Keratinocyte (primary cell): Measurements from ENCODE around the gene ITGAX. TPM values are rescaled to one million over a fixed set of nuclear protein-coding genes. Genes with fewer than 3 reads are reported as not detected.

Experiments
- DNase-seq: peaks from one replicate; pipeline ENCODE4 v3.0.0-alpha.2; 2011; ENCODE audit warnings: low read depth, missing footprints, low spot score
- FAIRE-seq: peaks from 2 replicates; lab custom pipeline; 2011; peaks lifted over from hg19 to GRCh38; lab: Jason Lieb, UNC
- H2AFZ ChIP-seq: 2 replicates; pipeline ENCODE4 v1.6.0; 2012; ENCODE audit warnings: low read length, control low read depth, inconsistent platforms; ENCODE audit not compliant: control insufficient read depth
- H3K27ac ChIP-seq: 2 replicates; pipeline ENCODE4 v1.5.1; 2011; ENCODE audit warnings: low read length; ENCODE audit not compliant: control insufficient read depth, insufficient read depth
- H3K27me3 ChIP-seq: 3 replicates; pipeline ENCODE4 v1.6.0; 2011; ENCODE audit warnings: low read length; ENCODE audit not compliant: control insufficient read depth, insufficient read depth; ENCODE audit errors: extremely low read depth
- H3K36me3 ChIP-seq, 2 experiments: 2 replicates in 1 of 2; 3 replicates in 1 of 2; pipeline ENCODE4 v1.5.1; 2011; ENCODE audit warnings: low read length in 2 of 2, mild to moderate bottlenecking in 1 of 2; ENCODE audit not compliant: control insufficient read depth in 2 of 2, insufficient read depth in 2 of 2; ENCODE audit errors: extremely low read depth in 1 of 2
- H3K4me1 ChIP-seq: 3 replicates; pipeline ENCODE4 v1.5.1; 2011; ENCODE audit warnings: low read length; ENCODE audit not compliant: control insufficient read depth, insufficient read depth; ENCODE audit errors: extremely low read depth
- H3K4me2 ChIP-seq: 3 replicates; pipeline ENCODE4 v1.6.0; 2011; ENCODE audit warnings: low read depth, low read length; ENCODE audit not compliant: control insufficient read depth, insufficient read depth; ENCODE audit errors: extremely low read depth
- H3K4me3 ChIP-seq, 3 experiments: fragments of 200-600 bp in 1 of 3; sonication (generic) in 1 of 3; 2 replicates in 2 of 3; 3 replicates in 1 of 3; pipeline ENCODE4 v1.5.1; 2011 to 2016; ENCODE audit warnings: low read length in 3 of 3, mild to moderate bottlenecking in 3 of 3, control low read depth in 2 of 3, inconsistent platforms in 1 of 3, low read depth in 1 of 3, mixed read lengths in 1 of 3, mixed run types in 1 of 3, moderate library complexity in 1 of 3; ENCODE audit not compliant: control insufficient read depth in 2 of 3, insufficient read depth in 2 of 3; ENCODE audit errors: extremely low read depth in 1 of 3
- H3K79me2 ChIP-seq: 2 replicates; pipeline ENCODE4 v1.6.0; 2012; ENCODE audit warnings: low read length; ENCODE audit not compliant: control insufficient read depth, insufficient read depth
- H3K9ac ChIP-seq: 3 replicates; pipeline ENCODE4 v1.6.0; 2011; ENCODE audit warnings: low read length; ENCODE audit not compliant: control insufficient read depth, insufficient read depth; ENCODE audit errors: extremely low read depth
- H3K9me1 ChIP-seq: 3 replicates; pipeline ENCODE4 v1.6.0; 2011; ENCODE audit warnings: low read length; ENCODE audit not compliant: control insufficient read depth, insufficient read depth; ENCODE audit errors: extremely low read depth
- H3K9me3 ChIP-seq: 2 replicates; pipeline ENCODE4 v1.5.1; 2012; ENCODE audit warnings: low read depth, low read length; ENCODE audit not compliant: control insufficient read depth
- H4K20me1 ChIP-seq: 3 replicates; pipeline ENCODE4 v1.6.0; 2011; ENCODE audit warnings: low read length; ENCODE audit not compliant: control insufficient read depth, insufficient read depth; ENCODE audit errors: extremely low read depth
- EZH2 ChIP-seq: IDR thresholded peaks from one replicate; pipeline ENCODE4 v1.6.1; 2012; ENCODE audit warnings: inconsistent platforms, mild to moderate bottlenecking, low read length, moderate library complexity
- dilution Hi-C: fragments of 300-500 bp; cut with MboI; formaldehyde crosslinking; loops from one replicate; pipeline ENCODE4 v1.7.0; 2020; ENCODE audit warnings: low sequenced_read_pairs; ENCODE audit not compliant: extremely low pct_ligation_motif_present
- polyA plus RNA-seq, 5 experiments: library from polyadenylated mRNA; depleted of rRNA in 3 of 5; stranded (reverse) in 3 of 5; stranded (forward) in 1 of 5; unstranded in 1 of 5; fragments of >200 nt; gene quantifications; 1 replicate in 1 of 5; 2 replicates in 3 of 5; 3 replicates in 1 of 5; pipeline versions ENCODE4 v1.2.1 to v1.2.3, GENCODE V29; 2011 to 2012; ENCODE audit warnings: missing spikeins in 2 of 5, low read depth in 1 of 5, low replicate concordance in 1 of 5
- TF ChIP-seq, protein P1 (sequence below), 3 experiments: IDR thresholded peaks in 1 of 3; conservative IDR thresholded peaks in 1 of 3; optimal IDR thresholded peaks in 1 of 3; 2 replicates in 2 of 3; 3 replicates in 1 of 3; pipeline versions ENCODE3 to v1.5.1; 2011; ENCODE audit warnings: low read length in 3 of 3, mild to moderate bottlenecking in 3 of 3, moderate library complexity in 2 of 3, control low read depth in 1 of 3, inconsistent platforms in 1 of 3; ENCODE audit not compliant: insufficient read depth in 2 of 3; ENCODE audit errors: extremely low read depth in 1 of 3

ITGAX gene
- polyA plus RNA-seq, 1 donor (not counting 4 experiments of a cell fraction or from before 2014, with no cell fraction given) = 0.04 TPM

- Histone ChIP-seq H3K4me1 (no peaks in the 10 kb centered on the region), H3K79me2 (no peaks in the 10 kb centered on the region), H3K9ac (no peak overlapping the region), H3K27ac (no peak overlapping the region), H3K9me3 (no peaks in the 10 kb centered on the region), H3K4me2 (no peak overlapping the region), H4K20me1 (no peaks in the 10 kb centered on the region), H3K36me3 (no peaks in the 10 kb centered on the region), H3K4me3 (no peak overlapping the region), H2AFZ (no peak overlapping the region), H3K27me3 (peaks cover 2% of the 10 kb centered on the region), H3K9me1 (no peaks in the 10 kb centered on the region)
- DNase-seq = no peak
- FAIRE-seq = no peak
- dilution Hi-C loops = no loop called here
- TF ChIP-seq EZH2 = no peak
- TF ChIP-seq, protein P1, sequence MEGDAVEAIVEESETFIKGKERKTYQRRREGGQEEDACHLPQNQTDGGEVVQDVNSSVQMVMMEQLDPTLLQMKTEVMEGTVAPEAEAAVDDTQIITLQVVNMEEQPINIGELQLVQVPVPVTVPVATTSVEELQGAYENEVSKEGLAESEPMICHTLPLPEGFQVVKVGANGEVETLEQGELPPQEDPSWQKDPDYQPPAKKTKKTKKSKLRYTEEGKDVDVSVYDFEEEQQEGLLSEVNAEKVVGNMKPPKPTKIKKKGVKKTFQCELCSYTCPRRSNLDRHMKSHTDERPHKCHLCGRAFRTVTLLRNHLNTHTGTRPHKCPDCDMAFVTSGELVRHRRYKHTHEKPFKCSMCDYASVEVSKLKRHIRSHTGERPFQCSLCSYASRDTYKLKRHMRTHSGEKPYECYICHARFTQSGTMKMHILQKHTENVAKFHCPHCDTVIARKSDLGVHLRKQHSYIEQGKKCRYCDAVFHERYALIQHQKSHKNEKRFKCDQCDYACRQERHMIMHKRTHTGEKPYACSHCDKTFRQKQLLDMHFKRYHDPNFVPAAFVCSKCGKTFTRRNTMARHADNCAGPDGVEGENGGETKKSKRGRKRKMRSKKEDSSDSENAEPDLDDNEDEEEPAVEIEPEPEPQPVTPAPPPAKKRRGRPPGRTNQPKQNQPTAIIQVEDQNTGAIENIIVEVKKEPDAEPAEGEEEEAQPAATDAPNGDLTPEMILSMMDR (optimal IDR thresholded peaks at IDR 0.05 in 1 of 3, IDR thresholded peaks at IDR 0.05 in 1 of 3, conservative IDR thresholded peaks at IDR 0.05 in 1 of 3; ENCODE audit: extremely low read depth in 1 of 3, insufficient read depth in 2 of 3, low read length in 3 of 3) = no peak
Observed at GRCh38 chr16:31371008-31371407, 16.0 kb downstream of the ITGAX start.

GRCh38 chr16:31371619-31372484 is 16.9 kb downstream of the ITGAX start:
- Histone ChIP-seq H3K9ac (no peak overlapping the region), H3K79me2 (no peaks in the 10 kb centered on the region), H2AFZ (no peak overlapping the region), H3K9me3 (no peaks in the 10 kb centered on the region), H3K36me3 (no peaks in the 10 kb centered on the region), H3K27ac (no peak overlapping the region), H3K9me1 (no peaks in the 10 kb centered on the region), H3K27me3 (peaks cover 2% of the 10 kb centered on the region), H3K4me3 (no peak overlapping the region), H3K4me2 (no peak overlapping the region), H3K4me1 (no peaks in the 10 kb centered on the region), H4K20me1 (no peaks in the 10 kb centered on the region)
- no peak for TF ChIP-seq EZH2
- TF ChIP-seq, protein P1 (optimal IDR thresholded peaks at IDR 0.05 in 1 of 3, IDR thresholded peaks at IDR 0.05 in 1 of 3, conservative IDR thresholded peaks at IDR 0.05 in 1 of 3; ENCODE audit: extremely low read depth in 1 of 3, insufficient read depth in 2 of 3, low read length in 3 of 3) = no peak
- DNase-seq (no peak), FAIRE-seq (no peak)
- dilution Hi-C loops = no loop called here
